HG02973 (cell line): Measurements from ENCODE around the gene RDH16.
"Not testable (repeated sequence)": the region's sequence is repeated elsewhere in the genome, so short reads cannot be mapped to it uniquely, and the experiment has no call there.

Experiments used
- ATAC-seq: cut with Tn5 transposase; IDR thresholded peaks from one replicate; pipeline ENCODE4 v1.9.1; 2021; ENCODE audit warnings: moderate library complexity; ENCODE audit not compliant: unreplicated experiment

Gene RDH16

DNA sequence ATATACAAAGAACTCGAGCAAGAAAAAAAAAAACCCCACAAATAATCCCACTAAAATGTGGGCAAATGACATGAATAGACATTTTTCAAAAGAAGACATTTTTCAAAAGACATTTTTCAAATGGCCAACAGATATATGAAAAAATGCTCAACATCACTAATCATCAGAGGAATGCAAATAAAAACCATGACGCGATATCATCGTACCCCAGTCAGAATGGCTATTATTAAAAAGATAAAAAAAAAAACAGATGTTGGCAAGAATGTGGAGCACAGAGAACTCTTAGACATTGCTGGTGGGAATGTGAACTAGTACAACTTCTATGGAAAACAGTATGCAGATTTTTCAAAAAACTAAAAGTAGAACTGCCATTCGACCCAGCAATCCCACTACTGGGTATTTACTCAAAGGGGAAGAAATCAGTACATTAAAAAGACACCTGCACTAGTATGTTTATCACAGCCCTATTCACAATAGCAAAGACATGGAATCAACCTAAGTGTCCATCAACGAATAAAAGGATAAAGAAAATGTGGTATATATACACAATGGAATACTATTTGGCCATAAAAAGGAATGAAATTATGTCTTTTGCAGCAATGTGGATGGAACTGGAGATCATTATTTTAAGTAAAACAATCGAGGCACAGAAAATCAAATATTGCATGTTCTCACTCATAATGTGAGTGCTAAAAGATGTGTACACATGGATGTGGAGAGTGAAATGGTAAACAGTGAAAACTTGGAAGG, 32.6 kb upstream of the RDH16 start:
- no peak for ATAC-seq

DNA sequence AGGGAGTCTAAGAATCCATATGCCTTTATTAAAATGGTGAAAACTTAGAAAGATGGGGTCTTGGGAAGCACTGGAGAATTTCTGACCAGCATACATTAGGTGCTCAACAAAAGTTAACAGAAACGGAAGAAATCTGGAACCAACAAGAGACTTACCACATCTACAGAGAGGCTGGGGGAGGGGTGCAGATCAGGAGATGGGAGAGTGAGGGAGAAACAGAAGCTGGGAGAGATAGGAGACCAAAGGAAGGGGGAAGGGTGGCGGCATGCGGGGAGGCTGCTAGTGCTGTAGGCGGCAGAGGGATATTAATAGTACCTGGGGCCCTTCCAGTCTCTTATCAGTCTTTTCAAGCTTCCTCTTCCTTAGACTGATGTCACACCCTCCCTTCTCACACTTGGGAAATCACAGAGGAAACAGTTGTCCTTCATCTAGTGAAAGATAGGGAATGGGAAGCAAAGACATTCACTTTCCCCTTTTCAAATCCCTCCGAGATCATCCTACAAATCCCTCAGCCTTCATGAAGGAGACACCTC, 30.9 kb upstream of the RDH16 start:
- ATAC-seq: no peak

DNA sequence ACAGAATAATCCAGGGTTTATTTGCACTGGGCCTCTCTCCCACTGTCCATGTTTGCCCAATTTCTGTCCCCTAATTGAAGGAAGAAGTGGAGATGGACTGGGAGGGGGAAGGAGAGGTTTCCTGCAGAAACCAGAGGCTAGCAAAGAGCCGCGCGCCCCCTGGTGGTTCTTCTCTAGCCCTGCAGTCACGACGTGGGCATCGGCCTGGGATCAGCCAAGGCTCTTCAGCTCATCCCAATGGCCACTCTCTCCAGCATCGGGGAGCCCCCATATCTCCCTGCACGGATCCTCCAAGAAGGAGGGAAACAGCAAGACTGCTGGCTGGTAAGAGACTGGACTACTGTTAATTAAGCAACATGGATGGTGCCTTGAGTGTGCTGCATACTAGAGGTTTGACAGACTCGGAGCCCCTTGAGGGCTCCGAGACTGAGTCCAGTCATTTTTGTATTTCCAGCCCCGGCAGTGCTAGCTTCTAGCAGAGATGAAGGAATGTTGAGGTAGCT, 30.2 kb upstream of the RDH16 start:
- no peak for ATAC-seq

DNA sequence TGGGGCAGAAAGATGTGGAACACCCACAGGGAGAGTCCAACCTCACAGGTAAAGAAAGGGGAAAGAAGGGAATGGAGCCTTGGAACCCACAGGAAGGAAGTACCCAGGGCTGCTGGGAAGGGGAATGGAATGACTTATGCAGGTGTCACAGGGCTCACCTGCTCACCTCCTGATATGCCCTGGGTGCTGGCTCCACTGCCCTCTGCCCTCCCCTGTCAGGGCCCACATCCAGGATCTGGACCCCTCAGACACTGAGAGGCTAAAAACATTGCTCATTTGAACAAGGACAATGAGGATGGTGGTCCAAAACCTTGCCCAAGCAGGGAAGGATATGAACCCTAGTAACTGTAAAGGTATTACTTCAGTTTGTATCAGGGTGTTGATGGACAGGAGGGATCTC, 29.6 kb upstream of the RDH16 start:
- ATAC-seq: no peak

DNA sequence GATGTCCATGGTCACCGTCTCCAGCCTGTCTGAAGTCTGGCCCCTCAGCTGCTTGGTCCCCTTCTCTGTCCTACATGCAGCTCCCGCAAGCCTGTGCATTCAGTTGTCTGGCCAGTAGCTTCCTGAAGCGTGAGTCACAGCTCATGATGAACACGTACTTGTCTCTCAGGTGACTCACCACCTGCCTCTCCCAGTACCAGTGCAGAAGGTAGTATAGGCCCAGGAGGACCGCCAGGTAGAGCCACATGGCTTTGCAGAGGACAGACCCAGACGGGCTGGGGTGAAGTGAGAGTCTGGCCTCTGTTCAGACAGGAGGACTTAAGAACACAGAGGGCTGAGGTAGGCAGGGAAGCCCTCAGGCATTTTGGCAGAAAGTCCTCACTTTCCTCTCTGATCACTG, 28.3 kb upstream of the RDH16 start:
- not testable (repeated sequence) for ATAC-seq

DNA sequence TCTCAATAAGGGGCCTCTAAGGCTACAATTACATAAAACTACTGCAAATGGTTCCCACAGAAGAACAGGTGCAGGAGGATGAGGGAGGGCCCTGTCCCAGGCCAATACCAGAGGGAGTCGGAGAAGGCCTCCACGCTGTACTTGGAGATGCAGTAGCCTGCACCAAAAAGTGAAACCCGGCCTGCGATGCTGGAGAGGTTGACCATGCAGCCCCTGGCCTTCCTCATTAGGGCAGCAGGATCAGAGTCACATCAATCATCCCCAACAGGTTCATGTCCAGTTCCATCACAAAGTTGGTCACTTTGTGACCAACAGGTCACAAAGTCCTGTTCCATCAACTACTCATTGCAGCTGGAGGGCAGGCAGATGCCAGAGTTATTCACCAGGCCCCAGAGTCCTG, 26.0 kb upstream of the RDH16 start:
- no peak for ATAC-seq

DNA sequence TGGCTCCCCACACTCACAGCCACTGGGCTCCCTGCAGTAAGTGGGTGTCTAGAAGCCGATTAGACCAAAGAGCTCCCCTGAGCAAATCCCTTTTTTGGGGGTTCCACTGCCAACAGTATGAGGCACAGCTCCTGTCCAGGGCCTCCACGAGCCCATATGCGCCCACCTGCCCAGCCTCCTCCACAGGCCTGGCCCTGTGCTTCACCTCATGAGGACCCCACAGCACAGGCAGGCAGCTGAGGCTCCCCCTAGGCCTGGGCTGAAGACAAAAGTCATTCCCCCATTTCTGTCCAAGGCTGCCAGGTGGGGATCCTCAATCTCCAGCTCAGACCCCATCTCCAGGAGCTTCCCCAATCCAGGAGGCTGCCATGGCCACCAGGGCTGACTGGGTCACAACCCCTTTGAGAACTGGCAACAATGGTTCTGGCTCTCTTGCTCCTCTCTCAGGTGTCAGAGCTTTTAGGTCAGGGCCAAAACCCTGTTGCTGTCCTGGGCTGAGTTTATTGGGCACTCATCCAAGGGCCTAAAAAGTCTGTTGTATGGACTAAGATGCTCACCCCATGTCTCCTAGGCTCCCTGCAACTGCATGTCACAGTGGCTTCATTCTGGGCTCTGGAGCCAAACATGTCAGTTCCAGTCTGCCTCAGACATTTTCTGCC, 25.3 kb upstream of the RDH16 start:
- not testable (repeated sequence) for ATAC-seq

DNA sequence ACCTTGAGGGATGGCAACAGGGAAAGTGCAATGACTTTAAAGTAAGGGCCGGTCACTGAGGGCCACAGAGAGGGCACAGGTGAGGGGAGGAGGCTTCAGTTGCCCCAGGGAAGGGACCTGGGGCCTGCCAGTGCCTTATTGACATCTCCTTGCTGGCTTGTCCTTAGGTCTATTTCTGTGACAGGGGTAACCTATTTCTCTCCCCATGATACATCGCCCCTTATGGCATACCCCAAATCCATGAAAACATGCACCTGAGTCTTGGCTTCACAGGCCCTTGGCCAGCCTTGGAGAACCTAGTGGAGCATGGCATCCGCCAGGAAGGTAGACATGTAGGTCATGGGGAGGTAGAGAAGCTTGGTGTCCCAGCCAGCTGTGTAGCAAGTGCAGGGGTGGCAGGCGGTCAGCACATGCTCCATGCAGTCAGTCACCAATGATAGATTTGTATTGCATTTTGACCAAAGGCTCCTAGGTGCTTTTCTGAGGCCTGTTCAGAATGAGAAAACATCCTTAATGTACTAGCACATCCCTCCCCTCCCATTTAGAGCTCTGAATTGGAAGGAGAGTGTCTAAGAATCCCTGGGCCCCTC, 23.6 kb upstream of the RDH16 start:
- no peak for ATAC-seq

DNA sequence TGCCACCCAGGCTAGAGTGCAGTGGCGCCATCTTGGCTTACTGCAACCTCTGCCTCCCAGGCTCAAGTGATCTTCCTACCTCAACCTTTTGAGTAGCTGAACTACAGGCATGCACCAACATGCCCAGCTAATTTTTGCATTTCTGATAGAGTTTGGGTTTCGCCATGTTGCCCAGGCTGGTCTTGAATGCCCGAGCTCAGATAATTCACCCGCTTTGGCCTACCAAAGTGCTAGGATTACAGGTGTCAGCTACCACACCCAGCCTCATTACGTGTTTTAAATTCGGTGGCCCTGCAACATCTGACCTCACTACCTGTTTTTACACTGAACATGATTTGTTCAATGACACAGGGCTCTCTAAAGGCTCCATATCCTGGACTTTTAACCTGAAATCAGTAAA, 22.9 kb upstream of the RDH16 start:
- no peak for ATAC-seq

DNA sequence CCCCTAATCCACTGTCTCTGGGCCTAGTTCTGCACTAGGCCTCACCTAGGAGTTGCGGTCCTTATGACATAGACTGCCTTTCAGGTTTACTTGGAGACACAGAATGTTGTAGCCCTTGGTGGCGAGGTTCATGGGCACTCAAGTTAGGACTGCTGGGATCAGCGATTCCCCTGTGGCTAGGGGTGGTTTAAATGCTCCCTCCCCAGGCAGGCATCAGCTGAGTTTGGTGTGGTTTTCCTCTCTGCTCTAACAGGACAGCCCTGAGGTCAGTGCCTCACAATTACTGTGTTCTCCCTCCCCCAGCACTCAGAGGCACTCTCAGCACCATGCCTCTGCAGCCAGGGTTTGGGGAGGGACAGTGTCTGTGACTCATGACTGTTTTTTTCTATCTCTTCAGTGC, 22.2 kb upstream of the RDH16 start:
- ATAC-seq: no peak

DNA sequence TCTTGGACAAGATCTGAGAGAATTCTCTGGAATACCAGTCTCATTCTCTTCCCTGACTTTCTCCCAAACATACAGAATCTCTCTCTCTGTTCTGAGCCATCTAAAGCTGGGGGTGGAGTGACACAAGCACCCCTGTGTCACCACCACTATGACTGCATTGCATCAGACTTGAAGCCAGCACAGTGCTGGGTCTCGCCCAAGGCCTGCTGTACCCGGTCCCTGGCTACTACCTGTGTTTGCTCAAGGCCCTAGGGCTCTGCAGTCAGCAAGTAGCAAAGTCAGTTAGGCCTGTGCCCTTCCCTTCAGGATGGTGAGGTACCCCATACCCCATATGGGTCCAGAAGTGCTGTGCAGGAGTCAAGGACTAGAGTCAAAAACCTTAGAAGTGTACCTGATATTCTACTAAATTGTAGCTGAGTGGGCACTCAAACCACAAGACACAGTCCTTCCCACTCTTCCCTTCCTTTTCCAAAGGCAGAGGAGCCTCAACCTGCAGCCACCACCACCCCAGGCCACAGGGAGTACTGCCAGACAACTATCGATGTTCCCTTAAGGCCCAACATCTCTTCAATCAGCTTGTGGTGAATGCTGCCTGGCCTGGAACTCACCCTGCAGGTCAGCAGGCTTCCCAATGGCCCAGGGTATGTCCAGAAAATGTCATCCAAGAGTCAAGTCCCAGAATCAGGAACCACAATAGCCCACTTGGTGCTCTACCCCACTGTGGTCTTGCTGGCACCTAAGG, 21.2 kb upstream of the RDH16 start:
- no peak for ATAC-seq

DNA sequence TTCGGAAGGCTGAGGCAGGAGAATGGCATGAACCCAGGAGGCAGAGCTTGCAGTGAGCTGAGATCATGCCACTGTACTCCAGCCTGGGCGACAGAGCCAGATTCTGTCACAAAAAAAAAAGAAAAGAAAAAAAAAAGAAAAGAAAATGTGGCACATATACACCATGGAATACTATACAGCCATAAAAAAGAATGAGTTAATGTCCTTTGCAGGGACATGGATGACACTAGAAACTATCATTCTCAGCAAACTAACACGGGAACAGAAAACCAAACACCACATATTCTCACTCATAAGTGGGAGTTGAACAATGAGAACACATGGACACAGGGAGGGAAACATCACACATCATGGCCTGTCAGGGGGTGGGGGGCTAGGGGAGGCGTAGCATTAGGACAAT, 20.0 kb upstream of the RDH16 start:
- ATAC-seq: not testable (repeated sequence)

DNA sequence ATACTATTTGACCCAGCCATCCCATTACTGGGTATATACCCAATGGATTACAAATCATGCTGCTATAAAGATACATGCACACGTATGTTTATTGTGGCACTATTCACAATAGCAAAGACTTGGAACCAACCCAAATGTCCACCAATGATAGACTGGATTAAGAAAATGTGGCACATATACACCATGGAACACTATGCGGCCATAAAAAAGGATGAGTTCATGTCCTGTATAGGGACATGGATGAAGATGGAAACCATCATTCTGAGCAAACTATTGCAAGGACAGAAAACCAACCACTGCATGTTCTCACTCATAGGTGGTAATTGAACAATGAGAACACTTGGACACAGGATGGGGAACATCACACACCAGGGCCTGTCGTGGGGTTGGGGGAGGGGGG, 16.8 kb upstream of the RDH16 start:
- not testable (repeated sequence) for ATAC-seq

DNA sequence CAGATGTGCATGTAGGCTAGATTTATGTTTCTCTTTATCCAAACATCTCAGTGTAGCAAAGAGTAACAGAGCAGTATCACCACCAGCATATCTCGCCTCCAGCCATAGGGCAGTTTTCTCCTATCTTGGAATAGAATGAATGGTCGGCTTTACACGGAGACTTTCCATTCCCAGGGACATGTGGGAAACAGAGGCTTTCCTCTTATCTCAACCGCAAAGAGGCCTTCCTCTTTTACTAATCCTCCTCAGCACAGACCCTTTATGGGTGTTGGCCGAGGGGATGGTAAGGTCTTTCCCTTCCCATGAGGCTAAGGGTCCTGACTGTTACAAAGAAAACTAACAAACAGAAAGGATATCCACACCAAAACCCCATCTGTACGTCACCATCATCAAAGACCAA, 11.5 kb upstream of the RDH16 start:
- ATAC-seq: not testable (repeated sequence)

DNA sequence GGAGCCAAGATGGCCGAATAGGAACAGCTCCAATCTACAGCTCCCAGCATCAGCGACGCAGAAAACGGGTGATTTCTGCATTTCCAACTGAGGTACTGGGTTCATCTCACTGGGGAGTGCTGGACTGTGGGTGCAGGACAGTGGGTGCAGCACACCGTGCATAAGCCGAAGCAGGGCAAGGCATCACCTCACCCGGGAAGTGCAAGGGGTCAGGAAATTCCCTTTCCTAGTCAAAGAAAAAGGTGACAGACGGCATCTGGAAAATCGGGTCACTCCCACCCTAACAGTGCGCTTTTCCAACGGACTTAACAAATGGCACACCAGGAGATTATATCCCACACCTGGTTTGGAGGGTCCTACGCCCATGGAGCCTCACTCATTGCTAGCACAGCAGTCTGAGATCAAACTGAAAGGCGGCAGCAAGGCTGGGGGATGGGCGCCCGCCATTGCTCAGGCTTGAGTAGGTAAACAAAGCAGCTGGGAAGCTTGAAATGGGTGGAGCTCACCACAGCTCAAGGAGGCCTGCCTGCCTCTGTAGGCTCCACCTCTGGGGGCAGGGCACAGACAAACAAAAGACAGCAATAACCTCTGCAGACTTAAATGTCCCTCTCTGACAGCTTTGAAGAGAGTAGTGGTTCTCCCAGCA, 8.7 kb upstream of the RDH16 start:
- ATAC-seq: not testable (repeated sequence)

DNA sequence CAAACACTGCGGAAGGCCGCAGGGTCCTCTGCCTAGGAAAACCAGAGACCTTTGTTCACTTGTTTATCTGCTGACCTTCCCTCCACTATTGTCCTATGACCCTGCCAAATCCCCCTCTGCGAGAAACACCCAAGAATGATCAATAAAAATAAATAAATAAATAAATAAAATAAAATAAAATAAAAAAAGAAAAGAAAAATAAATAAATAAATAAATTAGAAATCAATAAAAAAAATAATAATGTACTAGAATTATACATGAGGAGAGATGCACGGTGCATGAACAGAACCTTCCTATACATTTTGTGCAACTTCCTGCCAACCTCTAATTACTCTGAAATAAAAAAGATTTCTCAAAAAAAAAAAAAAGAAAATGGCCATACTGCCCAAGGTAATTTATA, 7.7 kb upstream of the RDH16 start:
- ATAC-seq: not testable (repeated sequence)

DNA sequence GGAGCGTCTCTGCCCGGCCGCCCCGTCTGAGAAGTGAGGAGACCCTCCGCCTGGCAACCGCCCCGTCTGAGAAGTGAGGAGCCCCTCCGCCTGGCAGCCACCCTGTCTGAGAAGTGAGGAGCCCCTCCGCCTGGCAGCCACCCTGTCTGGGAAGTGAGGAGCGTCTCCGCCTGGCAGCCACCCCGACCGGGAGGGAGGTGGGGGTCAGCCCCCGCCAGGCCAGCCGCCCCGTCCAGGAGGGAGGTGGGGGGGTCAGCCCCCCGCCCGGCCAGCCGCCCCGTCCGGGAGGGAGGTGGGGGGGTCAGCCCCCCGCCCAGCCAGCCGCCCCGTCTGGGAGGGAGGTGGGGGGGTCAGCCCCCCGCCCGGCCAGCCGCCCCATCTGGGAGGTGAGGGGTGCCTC, 6.1 kb upstream of the RDH16 start:
- ATAC-seq: not testable (repeated sequence)

DNA sequence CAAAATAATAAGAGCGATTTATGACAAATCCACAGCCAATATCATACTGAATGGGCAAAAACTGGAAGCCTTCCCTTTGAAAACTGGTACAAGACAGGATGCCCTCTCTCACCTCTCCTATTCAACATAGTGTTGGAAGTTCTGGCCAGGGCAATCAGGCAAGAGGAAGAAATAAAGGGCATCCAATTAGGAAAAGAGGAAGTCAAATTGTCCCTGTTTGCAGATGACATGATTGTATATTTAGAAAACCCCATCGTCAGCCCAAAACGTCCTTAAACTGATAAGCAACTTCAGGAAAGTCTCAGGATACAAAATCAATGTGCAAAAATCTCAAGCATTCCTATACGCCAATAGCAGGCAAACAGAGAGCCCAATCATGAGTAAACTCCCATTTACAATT, 4.8 kb upstream of the RDH16 start:
- ATAC-seq: not testable (repeated sequence)

DNA sequence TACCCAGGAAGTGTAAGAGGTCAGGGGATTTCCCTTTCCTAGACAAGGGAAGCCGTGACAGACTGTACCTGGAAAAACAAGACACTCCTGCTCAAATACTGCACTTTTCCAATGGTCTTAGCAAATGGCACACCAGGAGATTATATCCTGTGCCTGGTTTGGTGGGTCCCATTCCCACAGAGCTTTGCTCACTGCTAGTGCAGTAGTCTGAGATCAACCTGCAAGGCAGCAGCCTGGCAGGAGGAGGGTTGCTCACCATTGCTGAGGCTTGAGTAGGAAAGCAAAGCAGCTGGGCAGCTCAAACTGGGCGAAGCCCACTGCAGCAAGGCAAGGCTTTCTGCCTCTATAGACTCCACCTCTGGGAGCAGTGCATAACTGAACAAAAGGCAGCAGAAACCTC, 1.0 kb upstream of the RDH16 start:
- ATAC-seq: no peak

DNA sequence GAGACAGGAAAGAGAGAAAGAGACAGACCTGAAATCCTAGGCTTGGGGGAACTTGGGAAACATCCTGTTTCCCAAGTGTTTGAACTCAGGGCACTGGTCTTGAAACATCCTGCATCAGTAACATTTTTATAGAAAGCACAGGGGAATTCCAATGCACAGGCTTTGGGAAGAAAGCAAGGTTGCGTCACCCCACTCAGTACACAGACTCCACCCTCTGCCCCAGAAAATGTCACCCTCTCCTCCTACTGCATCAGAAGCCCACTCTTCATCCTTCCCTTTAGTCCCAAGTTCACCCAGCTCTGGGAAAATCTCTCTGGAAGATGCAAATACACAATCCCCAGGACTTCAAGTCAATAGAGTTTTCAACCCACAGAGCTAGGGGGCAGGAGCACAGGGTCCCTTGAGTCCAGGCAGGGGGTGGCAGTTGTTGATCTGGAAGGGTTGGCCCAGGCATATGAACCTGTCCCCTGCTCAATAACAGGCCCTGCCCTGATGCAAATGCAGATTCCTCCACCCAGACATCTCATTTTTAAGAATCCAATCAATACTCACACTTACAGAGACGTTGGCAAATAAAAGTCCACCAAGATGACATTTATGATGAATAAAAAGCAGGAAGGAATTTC, 1.7 kb downstream of the RDH16 start:
- ATAC-seq: no peak
